Measurements from ENCODE around the gene CFAP91.

Gene CFAP91

GRCh38 chr3:119743921-119744320 lies 41.1 kb downstream of the CFAP91 start:
- DNase-seq (ENCODE audit: low read depth in 2 of 2): no peak

DNA sequence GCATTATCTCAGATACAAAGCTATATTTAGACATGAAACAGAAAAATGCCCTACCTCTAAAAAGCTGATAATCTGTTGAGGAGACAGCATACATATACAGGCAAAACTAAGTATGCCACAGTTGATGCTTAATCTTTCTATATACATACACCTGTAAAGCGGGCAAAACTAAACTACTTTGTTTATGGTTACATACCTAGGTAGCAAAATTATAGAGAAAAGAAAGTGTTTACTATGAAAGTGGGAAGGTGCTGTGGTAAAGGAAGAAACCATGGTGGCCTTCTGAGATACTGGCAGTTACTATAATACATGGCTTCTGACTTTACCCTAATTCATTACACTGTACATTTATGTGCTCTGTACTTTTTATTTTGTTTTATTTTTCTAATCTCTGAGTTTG lies 43.1 kb downstream of the CFAP91 start:
- DNase-seq (ENCODE audit: low read depth in 2 of 2): no peak

DNA sequence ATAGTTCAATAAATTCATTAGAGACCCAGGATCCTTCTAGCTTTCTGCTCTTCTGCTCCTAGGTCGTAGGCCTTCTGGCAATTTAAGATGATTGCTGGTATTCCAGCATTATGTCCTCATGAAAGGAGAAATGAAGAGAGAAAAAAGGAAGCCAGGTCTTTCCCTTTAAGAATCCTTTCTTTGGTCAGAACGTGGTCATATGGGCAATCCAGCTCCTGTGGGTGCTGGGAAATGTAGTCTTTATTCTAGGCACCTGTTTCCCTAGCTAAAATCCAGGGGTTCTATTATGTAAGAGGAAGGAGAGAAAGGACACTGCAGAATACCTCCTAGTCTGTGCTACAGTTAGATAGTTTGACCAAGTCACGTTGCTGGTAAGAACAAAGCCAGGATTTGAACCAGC lies 43.6 kb downstream of the CFAP91 start:
- no peak for DNase-seq (ENCODE audit: low read depth in 2 of 2)

DNA sequence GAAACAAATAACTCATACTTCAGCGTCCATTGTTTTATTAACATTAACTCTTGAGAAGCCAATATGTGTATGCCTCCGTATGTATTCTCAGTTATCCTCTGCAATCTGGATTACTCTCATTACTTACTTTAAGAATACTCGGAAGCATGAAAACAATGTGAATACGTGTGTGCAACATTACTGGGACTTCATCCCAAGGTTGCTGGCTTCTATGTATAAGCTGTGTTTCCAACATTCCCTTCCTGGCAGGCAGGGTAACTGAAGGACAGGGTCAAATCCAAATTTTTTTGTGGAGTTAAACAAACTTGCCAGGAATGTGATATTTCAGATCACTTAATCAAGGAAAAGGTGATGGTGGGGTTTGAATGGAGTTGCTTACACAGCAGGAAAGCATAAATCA lies 44.5 kb downstream of the CFAP91 start:
- no peak for DNase-seq (ENCODE audit: low read depth in 2 of 2)

DNA sequence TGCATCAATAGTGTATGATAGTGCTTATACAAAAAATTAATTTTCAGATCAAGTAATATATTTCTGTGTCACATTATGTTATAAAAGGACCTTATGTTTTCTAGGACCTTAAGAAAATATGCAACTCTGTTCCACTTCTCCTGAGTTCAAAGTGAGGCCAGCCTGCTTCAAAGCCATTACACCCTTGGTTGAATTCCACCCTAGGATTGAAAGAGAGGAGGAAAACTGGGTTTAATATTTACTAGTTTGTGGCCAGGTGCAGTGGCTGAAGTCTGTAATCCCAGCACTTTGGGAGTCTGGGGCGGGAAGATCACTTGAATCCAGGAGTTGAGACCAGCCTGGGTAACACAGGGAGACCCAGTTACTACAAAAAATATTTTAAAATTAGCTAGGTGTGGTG lies 46.2 kb downstream of the CFAP91 start:
- DNase-seq (ENCODE audit: low read depth in 2 of 2): no peak

GRCh38 chr3:119751423-119751822 lies 48.6 kb downstream of the CFAP91 start:
- DNase-seq (ENCODE audit: low read depth in 2 of 2): no peak

Measured in activated CD8-positive, alpha-beta memory T cell treated with anti-CD3 and anti-CD28 coated beads for 4 hours (primary cell).